Activated CD8-positive, alpha-beta T cell treated with anti-CD3 and anti-CD28 coated beads for 36 hours (primary cell): ENCODE data around the gene IRAG1. TPM values are rescaled to one million over a fixed set of nuclear protein-coding genes. Genes with fewer than 3 reads are reported as not detected.

ENCODE experiments used
- ATAC-seq: fragments of 200-7000 bp; cut with Tn5 transposase; one replicate; pipeline ENCODE4 v1.10.0; 2021; ENCODE audit warnings: mild to moderate bottlenecking, moderate library complexity
- CTCF ChIA-PET: fragments of 350-600 bp; sonication (Branson Sonifier 250); formaldehyde crosslinking; loops from one replicate; lab custom pipeline; 2021; ENCODE audit warnings: antibody characterized with exemption; lab: Charles Lee
- POLR2A ChIA-PET: fragments of 350-600 bp; sonication (Branson Sonifier 250); formaldehyde crosslinking; loops from one replicate; lab custom pipeline; 2021; ENCODE audit warnings: antibody characterized with exemption; lab: Charles Lee
- DNase-seq: peaks from one replicate; pipeline ENCODE4 v3.0.0-alpha.2; 2020
- H3K27ac Mint-ChIP-seq: one replicate; pipeline ENCODE4 v1.8.0; 2021; ENCODE audit warnings: mild to moderate bottlenecking, mixed read lengths
- H3K27me3 Mint-ChIP-seq: one replicate; pipeline ENCODE4 v1.8.0; 2021; ENCODE audit warnings: mixed read lengths
- H3K36me3 Mint-ChIP-seq: one replicate; pipeline ENCODE4 v1.8.0; 2021; ENCODE audit warnings: low read depth, mixed read lengths
- H3K4me1 Mint-ChIP-seq: one replicate; pipeline ENCODE4 v1.8.0; 2021; ENCODE audit warnings: low read depth, mixed read lengths
- H3K4me3 Mint-ChIP-seq: one replicate; pipeline ENCODE4 v1.8.0; 2021; ENCODE audit warnings: mild to moderate bottlenecking, moderate library complexity, mixed read lengths
- H3K9me3 Mint-ChIP-seq: one replicate; pipeline ENCODE4 v1.8.0; 2021; ENCODE audit warnings: mixed read lengths
- intact Hi-C: fragments of 100-400 bp; cut with micrococcal nuclease; formaldehyde crosslinking; loops from one replicate; pipeline ENCODE4 v1.10.0; 2022
- total RNA-seq, 2 experiments: library from RNA; stranded (reverse); gene quantifications; one replicate each; pipeline ENCODE4 v1.2.3, GENCODE V29; 2021
- TF ChIP-seq, protein P1 (sequence below): fragments of 200-600 bp; IDR thresholded peaks from one replicate; pipeline ENCODE4 v1.8.0; 2022; ENCODE audit warnings: antibody characterized with exemption, mild to moderate bottlenecking

IRAG1 gene
- total RNA-seq, 2 experiments from 2014 or later: not detected

DNA sequence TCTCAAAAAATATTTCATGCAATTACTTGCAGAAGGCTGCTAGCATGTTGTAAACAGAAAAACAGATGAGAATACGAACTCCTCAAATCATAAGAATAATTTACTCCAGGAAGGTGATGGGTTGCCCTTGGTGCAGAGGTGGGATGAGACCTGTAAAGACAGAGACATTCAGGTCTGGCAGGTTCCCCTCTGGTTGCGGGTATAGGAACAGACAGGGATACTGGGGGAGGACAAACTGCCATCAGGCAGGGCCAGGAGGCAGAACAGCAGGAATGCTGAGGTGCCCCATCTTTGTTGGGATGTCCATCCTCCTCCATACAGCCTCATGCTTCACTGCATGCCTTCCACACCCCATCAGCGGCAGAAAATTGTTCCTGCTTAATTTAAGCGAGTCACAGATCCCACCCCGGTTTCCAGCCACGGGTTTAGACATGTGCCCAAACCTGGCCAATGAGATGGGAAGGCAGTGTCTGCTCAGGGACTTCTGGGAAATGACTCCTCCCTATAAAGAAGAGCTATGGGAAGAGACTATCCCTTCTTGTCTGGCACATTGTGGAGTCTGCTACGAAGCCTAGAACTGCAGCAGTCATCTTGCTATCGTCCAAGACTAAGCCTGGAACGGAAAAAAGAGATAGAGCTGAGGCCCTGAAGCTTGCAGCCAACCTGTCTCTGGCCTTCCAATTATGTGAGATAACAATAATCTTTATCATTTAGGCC is 23.1 kb upstream of the IRAG1 start:
- ChIA-PET POLR2A (no interaction called here), CTCF (interaction anchor here (1.1 kb wide), 1 partner anchor 18 kb away, joined by 3 read pairs; no protein-coding TSS in a partner anchor)
- no peak for ATAC-seq
- Mint-ChIP-seq H3K4me3 (no peak overlapping the region), H3K9me3 (no peaks in the 10 kb centered on the region), H3K27ac (no peak overlapping the region), H3K4me1 (no peaks in the 10 kb centered on the region), H3K36me3 (no peaks in the 10 kb centered on the region), H3K27me3 (peaks cover 2% of the 10 kb centered on the region)
- DNase-seq: no peak
- TF ChIP-seq, protein P1, sequence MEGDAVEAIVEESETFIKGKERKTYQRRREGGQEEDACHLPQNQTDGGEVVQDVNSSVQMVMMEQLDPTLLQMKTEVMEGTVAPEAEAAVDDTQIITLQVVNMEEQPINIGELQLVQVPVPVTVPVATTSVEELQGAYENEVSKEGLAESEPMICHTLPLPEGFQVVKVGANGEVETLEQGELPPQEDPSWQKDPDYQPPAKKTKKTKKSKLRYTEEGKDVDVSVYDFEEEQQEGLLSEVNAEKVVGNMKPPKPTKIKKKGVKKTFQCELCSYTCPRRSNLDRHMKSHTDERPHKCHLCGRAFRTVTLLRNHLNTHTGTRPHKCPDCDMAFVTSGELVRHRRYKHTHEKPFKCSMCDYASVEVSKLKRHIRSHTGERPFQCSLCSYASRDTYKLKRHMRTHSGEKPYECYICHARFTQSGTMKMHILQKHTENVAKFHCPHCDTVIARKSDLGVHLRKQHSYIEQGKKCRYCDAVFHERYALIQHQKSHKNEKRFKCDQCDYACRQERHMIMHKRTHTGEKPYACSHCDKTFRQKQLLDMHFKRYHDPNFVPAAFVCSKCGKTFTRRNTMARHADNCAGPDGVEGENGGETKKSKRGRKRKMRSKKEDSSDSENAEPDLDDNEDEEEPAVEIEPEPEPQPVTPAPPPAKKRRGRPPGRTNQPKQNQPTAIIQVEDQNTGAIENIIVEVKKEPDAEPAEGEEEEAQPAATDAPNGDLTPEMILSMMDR: no peak
- intact Hi-C loops: no loop called here

DNA sequence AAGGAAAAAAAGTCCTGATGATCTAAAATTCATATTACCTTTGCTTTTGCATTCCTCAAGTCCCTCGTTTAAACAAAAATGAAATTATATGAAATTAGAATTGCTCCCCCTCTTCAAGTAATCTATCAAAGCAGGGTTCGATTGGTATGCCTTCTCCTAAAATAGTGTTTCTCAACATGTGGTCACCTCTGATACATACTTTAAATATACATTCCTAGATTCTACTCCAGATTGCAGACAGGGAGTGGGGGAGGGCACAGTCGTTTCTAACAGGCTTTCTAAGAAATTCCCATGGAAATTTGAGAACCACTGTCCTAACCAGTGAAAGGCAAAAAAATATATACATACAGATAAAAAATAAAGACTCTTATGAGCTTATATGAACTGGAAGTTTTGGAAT is 22.6 kb upstream of the IRAG1 start:
- Mint-ChIP-seq H3K36me3 (no peaks in the 10 kb centered on the region), H3K27ac (no peak overlapping the region), H3K9me3 (no peaks in the 10 kb centered on the region), H3K4me3 (no peak overlapping the region), H3K27me3 (peaks cover 2% of the 10 kb centered on the region), H3K4me1 (no peaks in the 10 kb centered on the region)
- intact Hi-C loops: no loop called here
- ChIA-PET POLR2A (no interaction called here), CTCF (no interaction called here)
- ATAC-seq: no peak
- TF ChIP-seq, protein P1: no peak
- DNase-seq: no peak

DNA sequence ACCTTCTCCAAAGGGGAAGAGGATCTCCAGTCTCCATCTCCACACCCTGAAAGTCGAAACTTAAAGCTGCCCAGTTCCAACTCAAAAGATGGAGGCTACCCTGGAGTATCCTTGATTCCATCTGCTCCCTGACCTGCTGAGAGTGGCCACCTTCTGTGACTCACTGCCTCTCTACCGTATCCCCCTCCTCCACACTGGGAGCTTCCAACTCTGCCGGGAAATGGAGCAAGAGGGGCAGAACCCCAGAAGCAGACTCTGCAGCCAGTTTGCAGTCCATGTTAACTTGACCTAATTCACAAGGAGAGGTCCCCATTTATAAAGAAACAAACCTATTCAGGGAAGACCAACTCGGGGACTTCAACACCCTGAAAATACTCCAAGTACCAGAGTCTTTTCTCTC is 22.0 kb upstream of the IRAG1 start:
- H3K4me1 Mint-ChIP-seq: no peaks in the 10 kb centered on the region
- intact Hi-C loops: no loop called here
- CTCF ChIA-PET: no interaction called here

DNA sequence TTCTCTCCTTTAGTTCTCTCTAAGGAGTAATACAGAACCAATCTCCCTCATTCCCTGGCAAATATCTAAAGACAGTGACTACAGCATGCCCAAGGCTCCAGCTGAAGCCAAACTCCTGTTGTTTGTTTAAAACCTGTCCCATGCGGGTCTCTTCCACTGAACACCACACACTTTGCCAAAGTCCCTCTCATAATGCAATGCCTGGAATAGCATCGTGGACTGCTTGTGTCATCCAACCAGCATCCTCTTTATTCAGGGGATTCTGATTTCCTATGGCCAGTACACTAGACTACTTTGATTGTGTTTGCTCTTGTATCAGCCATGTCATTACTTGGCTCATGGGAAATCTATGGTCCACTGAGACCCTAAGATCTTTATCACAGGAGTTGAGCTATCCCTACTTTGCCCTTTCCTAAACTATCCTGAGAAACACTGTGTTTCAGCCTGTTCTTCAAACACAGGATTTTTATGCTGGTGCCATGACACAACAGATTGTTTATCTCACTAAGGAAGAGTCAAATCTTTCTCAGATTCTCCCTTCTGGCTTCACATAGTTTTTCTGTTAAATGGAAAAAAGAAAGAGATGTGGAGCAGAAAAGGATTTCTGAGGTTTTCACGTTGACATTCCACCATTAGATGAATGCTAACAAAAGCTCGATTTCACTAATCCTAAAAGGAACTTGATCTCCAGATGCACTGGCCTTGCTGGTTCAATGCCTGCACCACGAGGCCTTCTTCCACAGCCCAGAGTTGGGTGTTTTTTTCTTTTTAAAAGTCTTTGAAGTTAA is 15.9 kb upstream of the IRAG1 start:
- Mint-ChIP-seq H3K36me3 (no peaks in the 10 kb centered on the region), H3K27ac (no peak overlapping the region), H3K4me1 (no peaks in the 10 kb centered on the region), H3K9me3 (no peaks in the 10 kb centered on the region), H3K27me3 (no peaks in the 10 kb centered on the region), H3K4me3 (no peak overlapping the region)
- DNase-seq (no peak), ATAC-seq (no peak)
- TF ChIP-seq, protein P1: no peak
- CTCF ChIA-PET: interaction anchor here (0.6 to 1.6 kb wide), 4 partner anchors 22 to 1395 kb away, joined by 3 read pairs; partner anchors contain the start of gene RNF141
- intact Hi-C loops: no loop called here
- POLR2A ChIA-PET: no interaction called here

More for the DNA sequence above, 22.0 kb upstream of the IRAG1 start:
- Mint-ChIP-seq H3K9me3 (no peaks in the 10 kb centered on the region), H3K36me3 (no peaks in the 10 kb centered on the region), H3K4me3 (no peak overlapping the region), H3K27ac (no peak overlapping the region), H3K27me3 (peaks cover 2% of the 10 kb centered on the region)
- POLR2A ChIA-PET: no interaction called here
- ATAC-seq (no peak), DNase-seq (no peak)
- TF ChIP-seq, protein P1: no peak

DNA sequence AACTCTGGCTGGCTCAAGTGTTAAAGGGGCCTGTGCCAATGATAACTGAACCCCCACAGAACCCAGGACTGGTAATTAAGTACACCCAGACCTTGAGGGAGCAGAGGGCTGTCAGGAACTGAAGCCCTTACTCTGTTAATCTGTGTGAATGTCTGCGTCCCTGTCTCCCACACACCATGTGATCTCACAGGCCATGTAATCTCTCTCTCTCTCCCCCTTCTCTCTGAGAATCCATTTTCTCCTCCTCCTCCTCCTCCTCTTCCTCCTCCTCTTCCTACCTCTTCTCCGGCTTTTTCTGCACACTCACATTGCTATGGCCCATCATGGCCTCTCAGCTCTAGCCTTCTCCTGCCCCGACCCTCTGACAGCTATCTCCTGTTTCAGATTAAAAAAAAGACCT is 14.6 kb upstream of the IRAG1 start:
- no peak for DNase-seq
- POLR2A ChIA-PET: no interaction called here
- H3K36me3 Mint-ChIP-seq: no peaks in the 10 kb centered on the region
- H3K27me3 Mint-ChIP-seq: no peaks in the 10 kb centered on the region
- no peaks in the 10 kb centered on the region for H3K9me3 Mint-ChIP-seq
- H3K27ac Mint-ChIP-seq: no peak overlapping the region
- no peak overlapping the region for H3K4me3 Mint-ChIP-seq
- CTCF ChIA-PET: interaction anchor here (0.7 to 1.5 kb wide), 3 partner anchors 14 to 167 kb away, joined by 3 read pairs; partner anchors contain the start of genes IRAG1 and RNF141
- TF ChIP-seq, protein P1: no peak
- ATAC-seq: no peak
- intact Hi-C loops: no loop called here
- no peaks in the 10 kb centered on the region for H3K4me1 Mint-ChIP-seq
